Superior temporal gyrus (tissue), 1 donor: ENCODE measurements around the gene ZNF425.
"Not testable (repeated sequence)": the region's sequence is repeated elsewhere in the genome, so short reads cannot be mapped to it uniquely, and the experiment has no call there.

Experiments used
- DNase-seq: peaks from one replicate; pipeline ENCODE4 v3.0.0-alpha.2; 2016; ENCODE audit errors: extremely low spot score

ZNF425 gene

DNA sequence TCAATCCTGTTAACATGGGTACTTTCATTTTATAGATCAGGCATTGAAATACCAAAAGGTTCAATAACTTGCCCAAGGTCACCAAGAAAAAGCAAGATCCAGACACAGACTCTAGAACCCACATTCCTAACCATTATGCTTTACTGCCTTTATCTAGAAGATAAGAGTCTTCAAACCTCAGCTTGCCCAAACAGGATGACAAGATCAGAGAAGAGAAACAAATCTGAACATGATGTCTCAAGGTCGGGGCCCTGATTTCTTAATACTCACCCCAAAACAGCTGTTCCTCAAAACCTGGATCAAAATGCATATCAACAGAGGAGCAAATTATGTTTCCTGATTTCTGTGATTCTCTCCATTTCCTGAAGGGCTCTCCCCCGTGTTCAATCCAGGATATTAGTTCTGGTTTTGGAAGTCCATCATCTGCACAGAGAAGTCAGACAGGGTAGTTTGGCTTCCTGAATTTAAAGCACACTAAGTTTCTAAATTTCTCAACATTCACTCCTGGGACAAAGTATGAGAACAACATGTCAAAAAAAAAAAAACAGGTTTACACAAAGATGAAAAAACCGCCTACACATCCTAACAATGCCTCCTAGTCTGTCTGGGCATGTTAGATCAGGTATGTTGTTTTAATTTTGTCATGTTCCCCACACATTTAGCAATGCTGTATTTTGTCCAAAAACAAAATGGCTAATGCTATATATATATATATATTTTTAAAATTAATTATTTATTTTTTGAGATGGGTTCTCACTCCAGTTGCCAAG lies 51.8 kb downstream of the ZNF425 start:
- no peak for DNase-seq

DNA sequence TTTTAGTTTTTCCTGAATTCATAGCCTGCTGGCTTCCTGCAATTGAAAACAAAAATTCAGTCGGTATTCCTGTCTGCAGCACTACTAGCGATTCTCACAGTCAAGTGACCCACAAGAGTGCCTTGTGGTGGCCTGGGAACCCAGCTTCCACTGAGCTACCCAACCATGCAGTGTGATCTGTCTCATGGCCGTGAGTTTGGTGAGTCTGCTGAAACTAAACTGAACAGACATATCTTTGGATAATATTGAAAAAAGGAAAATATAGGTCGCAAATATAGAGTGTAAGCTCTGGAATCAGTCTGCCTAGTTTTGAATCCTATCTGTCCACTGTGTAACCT lies 53.7 kb downstream of the ZNF425 start:
- DNase-seq, result no peak

DNA sequence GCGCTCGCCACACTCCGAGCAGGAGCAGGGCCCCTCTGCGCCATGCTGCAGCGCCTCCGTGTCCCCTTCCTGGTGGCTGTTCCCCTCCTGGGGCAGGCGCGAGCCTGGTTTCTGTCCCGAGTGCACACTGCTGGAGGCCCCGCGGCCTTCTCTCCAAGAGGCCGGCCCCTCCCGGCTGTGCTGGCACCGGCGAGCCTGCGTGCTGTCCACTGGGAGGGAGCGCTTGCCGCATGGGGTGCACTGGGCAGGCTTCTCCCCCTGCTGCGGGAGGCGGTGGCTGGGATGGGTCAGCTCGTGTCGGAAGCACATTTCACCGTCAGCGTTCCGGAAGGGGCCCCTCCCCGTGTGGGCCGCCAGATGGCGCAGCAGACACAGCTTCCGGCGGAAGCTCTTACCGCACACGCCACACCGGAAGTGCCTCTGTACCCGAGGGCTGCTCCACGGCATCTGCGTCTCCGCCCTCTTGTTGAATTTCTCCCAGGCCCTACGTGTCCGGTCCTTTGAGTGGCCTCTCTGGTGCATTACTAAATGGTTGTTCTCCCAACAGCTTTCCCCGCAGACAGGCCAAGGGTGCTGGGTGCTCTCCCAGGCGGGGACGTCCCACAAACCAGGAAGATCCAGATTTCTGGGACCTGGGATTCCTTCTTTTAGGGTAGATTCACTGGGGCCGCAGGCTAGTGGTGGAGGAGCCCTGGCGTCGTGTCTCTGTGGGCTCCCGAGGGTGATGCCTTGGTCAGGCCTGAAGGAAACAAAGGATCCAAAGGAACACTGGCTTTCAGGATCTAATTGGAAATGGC lies 54.3 kb downstream of the ZNF425 start:
- DNase-seq, result no peak

DNA sequence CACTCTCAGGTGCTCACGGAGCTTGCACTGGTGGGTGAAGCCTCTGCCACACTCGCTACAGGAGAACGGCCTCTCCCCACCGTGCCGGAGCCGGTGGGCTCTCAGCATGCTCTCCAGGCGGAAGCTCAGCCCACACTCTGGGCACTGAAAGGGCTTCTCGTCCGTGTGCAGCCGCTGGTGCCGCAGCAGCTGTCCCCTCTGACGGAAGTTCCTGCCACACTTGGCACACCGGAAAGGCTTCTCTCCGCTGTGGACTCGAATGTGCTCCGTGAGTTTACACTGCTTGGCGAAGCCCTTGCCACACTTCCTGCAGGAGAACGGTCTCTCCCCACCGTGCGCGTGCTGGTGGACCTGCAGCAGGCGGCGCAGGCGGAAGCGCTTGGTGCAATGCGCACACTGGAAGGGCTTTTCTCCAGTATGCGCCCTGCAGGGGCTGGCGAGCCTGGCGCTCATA lies 54.9 kb downstream of the ZNF425 start:
- DNase-seq, result no peak

DNA sequence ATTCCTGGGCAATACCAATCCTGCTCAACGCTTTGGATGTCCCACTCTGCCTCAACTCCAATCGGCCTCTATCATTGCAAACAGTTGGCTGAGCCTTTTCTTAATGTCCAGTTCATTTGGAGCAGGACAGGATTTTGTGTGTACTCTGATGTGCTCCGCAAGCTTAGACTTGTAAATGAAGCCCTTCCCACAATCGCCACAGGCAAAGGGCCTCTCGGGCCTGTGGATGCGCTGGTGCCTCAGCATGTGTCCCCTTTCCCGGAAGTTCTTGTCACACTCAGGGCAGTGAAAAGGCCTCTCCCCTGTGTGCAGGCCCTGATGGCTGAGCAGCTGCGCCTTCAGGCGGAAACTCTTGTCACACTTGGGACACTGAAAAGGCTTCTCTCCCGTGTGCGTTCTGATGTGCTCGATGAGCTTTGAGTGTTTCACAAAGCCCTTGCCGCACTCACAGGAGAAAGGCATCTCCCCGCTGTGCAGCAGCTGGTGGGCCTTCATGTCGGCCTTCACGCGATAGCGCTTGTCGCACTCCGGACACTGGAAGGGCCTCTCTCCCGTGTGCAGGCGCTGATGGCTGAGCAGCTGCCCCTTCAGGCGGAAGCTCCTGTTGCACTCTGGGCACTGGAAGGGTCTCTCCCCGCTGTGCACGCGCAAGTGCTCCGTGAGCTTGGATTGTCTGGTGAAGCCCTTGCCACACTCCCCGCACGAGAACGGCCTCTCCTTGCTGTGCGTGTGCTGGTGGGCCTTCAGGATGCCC lies 55.6 kb downstream of the ZNF425 start:
- DNase-seq, result no peak

DNA sequence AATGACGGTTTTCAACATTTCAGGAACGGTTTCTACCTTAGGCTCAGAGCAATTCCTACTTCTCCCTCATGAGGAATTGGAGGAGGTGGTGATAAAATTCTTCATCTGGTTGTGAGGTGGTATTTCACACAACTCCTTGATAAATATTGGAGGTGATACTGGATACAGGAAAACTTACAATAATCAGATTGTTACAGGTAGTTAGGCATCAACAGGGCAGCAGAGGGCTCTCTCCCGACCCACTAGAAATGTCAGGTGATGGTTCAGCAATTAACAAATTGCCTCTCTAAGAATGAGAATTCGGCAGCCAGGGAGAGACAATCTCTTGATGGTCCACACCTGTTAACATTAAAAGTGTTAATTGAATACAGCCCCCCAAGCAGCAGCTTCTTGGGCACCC lies 58.3 kb downstream of the ZNF425 start:
- DNase-seq, result no peak

DNA sequence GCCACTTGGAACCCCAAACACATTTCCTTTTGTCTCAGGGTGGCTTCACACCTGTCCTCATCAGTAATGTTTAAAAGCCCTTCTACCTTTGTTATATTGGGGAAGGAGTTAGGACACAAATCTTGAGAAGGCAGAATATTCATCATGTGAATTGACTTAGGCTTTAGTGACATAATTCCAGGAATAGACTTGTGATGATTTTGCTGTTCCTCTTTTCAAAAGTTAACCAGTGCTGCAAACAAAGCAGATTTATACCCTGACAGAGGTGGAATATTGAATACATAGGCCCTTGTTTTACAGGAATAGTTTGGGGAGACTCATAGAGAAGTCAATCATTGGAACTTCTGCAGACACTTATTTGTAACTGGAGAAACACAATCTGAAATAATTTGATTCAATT lies 62.6 kb downstream of the ZNF425 start:
- DNase-seq, result no peak

DNA sequence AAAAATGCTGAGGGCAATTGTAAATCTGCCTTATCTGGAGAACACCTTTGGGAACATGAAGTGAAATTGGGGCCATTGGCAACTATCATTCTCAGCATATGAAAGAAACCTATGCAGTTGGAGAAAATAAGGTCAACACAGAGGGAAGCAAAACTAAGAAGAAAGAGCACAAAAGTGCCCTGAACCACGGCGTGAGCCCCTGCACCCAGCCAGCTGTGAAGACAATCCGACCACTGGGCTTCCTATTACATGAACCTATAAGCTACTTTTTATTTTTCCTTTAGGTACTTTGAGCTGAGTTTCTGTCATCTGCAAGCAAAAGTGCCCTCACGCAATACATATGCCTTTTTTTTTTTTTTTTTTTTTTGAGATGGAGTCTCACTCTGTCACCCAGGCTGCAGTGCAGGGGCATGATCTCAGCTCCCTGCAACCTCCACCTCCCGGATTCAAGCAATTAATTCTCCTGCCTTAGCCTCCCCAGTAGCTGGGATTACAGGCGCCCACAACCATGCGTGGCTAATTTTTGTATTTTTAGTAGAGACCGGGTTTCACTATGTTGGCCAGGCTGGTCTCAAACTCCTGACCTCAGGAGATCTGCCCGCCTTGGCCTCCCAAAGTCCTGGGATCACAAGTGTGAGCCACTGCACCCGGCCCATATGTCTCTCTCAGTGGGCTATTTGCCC lies 63.8 kb downstream of the ZNF425 start:
- not testable (repeated sequence) for DNase-seq

DNA sequence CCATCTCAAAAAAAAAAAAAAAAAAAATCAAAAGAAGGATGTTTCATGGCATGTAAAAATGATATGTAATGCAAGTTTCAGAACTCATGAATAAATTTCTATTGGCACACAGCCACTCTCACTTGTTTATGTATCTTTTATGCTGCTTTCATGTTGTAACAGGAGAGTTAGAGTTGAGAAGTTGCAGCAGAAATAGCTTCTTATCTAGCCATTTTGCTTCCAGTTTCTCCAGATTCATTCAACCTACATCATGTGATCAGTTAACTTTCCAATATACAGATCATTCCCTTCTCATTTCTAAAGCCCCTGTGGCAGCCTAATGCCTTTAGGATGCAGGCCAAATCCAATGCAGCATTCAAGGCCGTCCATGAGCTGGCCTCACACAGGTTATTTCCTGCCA lies 66.0 kb downstream of the ZNF425 start:
- DNase-seq, result no peak

DNA sequence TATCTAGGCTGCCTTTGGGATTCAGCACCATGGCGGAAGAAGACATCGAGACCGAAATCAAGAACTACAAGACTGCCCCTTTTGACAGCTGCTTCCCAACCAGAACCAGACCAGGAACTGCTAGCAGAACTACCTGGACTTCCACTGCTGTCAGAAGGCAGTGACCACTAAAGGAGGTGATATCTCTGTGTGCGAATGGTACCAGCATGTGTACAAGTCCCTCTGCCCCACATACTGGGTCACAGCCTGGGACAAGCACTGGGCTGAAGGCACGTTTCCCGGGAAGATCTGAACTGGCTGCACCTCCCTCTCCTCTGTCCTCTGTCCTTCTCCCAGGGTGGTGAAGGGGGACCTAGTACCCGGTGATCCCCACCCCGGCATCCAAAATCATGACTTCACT lies 72.2 kb downstream of the ZNF425 start:
- DNase-seq, result no peak

DNA sequence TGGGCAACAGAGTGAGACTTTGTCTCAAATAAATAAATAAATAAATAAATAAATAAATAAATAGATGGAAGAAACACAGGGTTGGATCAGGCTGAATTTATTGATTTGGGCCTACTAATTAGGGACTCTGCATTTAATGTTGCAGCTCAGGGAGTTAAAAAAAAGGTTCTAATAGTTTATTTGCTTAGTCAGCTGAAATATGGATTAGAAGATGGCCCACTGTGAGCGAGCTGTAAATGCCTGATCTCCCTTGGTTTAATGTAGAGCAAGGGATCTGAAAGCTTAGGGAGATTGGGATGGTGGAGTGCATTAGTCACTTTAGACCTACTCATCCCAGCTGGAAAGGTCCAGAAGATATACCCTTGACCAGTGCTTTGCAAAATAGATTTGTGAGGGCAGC lies 72.7 kb downstream of the ZNF425 start:
- no peak for DNase-seq
